ENCODE results near the gene PPP1R1C.

GRCh38 chr2:181971032-181971431 lies 14.6 kb upstream of the PPP1R1C start:
- TF ChIP-seq, protein P1, sequence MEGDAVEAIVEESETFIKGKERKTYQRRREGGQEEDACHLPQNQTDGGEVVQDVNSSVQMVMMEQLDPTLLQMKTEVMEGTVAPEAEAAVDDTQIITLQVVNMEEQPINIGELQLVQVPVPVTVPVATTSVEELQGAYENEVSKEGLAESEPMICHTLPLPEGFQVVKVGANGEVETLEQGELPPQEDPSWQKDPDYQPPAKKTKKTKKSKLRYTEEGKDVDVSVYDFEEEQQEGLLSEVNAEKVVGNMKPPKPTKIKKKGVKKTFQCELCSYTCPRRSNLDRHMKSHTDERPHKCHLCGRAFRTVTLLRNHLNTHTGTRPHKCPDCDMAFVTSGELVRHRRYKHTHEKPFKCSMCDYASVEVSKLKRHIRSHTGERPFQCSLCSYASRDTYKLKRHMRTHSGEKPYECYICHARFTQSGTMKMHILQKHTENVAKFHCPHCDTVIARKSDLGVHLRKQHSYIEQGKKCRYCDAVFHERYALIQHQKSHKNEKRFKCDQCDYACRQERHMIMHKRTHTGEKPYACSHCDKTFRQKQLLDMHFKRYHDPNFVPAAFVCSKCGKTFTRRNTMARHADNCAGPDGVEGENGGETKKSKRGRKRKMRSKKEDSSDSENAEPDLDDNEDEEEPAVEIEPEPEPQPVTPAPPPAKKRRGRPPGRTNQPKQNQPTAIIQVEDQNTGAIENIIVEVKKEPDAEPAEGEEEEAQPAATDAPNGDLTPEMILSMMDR (IDR thresholded peaks at IDR 0.05), result no peak
- TF ChIP-seq POLR2A (IDR thresholded peaks at IDR 0.05), result no peak
